Measurements from ENCODE around the gene POLR2I.
"Not testable (repeated sequence)": the region's sequence is repeated elsewhere in the genome, so short reads cannot be mapped to it uniquely, and the experiment has no call there.

GRCh38 chr19:36068810-36069499 is 45.7 kb downstream of the POLR2I start:
- TF ChIP-seq, protein P1, sequence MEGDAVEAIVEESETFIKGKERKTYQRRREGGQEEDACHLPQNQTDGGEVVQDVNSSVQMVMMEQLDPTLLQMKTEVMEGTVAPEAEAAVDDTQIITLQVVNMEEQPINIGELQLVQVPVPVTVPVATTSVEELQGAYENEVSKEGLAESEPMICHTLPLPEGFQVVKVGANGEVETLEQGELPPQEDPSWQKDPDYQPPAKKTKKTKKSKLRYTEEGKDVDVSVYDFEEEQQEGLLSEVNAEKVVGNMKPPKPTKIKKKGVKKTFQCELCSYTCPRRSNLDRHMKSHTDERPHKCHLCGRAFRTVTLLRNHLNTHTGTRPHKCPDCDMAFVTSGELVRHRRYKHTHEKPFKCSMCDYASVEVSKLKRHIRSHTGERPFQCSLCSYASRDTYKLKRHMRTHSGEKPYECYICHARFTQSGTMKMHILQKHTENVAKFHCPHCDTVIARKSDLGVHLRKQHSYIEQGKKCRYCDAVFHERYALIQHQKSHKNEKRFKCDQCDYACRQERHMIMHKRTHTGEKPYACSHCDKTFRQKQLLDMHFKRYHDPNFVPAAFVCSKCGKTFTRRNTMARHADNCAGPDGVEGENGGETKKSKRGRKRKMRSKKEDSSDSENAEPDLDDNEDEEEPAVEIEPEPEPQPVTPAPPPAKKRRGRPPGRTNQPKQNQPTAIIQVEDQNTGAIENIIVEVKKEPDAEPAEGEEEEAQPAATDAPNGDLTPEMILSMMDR (IDR thresholded peaks at IDR 0.05), result not testable (repeated sequence)
- TF ChIP-seq POLR2A (IDR thresholded peaks at IDR 0.05), result not testable (repeated sequence)

Data from heart left ventricle (tissue), 13 donors.